Caco-2 (cell line): ENCODE data around the gene NOL12. TPM values are rescaled to one million over a fixed set of nuclear protein-coding genes. Genes with fewer than 3 reads are reported as not detected.

Experiments
- BruUV-seq: library from RNA; stranded (reverse); fragments of 400-500 nt; replicated peaks from 2 replicates; lab custom pipeline; 2021; lab: Mats Ljungman, UMichigan
- CTCF ChIA-PET: fragments of 300-600 bp; sonication (Branson Sonifier 250); formaldehyde crosslinking; loops from one replicate; lab custom pipeline; 2022; ENCODE audit warnings: antibody characterized with exemption; lab: Charles Lee
- POLR2A ChIA-PET: fragments of 300-600 bp; sonication (Branson Sonifier 250); formaldehyde crosslinking; loops from one replicate; lab custom pipeline; 2022; ENCODE audit warnings: antibody characterized with exemption; lab: Charles Lee
- DNase-seq, 2 experiments: peaks; one replicate each; pipeline versions ENCODE4 v3.0.0 to v3.0.0-alpha.2; 2020 to 2022
- H3K27me3 ChIP-seq: replicated peaks from 2 replicates; pipeline ENCODE4 v1.6.0; 2011; ENCODE audit warnings: low read length; ENCODE audit not compliant: control insufficient read depth, insufficient read depth
- H3K36me3 ChIP-seq: 2 replicates; pipeline ENCODE4 v1.5.1; 2011; ENCODE audit warnings: low read length; ENCODE audit not compliant: control insufficient read depth, insufficient read depth
- H3K4me1 ChIP-seq: fragments of 250-450 bp; sonication (Bioruptor Pico); 2 replicates; pipeline ENCODE4 v1.5.1; 2020; ENCODE audit warnings: mild to moderate bottlenecking
- H3K4me3 ChIP-seq: 2 replicates; pipeline ENCODE4 v1.5.1; 2011; ENCODE audit warnings: low read depth, mild to moderate bottlenecking, control low read depth, low read length
- H3K9me3 ChIP-seq: fragments of 250-450 bp; sonication (Bioruptor Pico); 2 replicates; pipeline ENCODE4 v1.5.1; 2020; ENCODE audit warnings: mild to moderate bottlenecking, moderate library complexity
- H3K27ac Mint-ChIP-seq: one replicate; pipeline ENCODE4 v1.8.0; 2022; ENCODE audit warnings: mixed read lengths; ENCODE audit not compliant: unreplicated experiment
- H3K27me3 Mint-ChIP-seq: one replicate; pipeline ENCODE4 v1.8.0; 2022; ENCODE audit warnings: mixed read lengths; ENCODE audit not compliant: insufficient read depth, unreplicated experiment
- H3K36me3 Mint-ChIP-seq: one replicate; pipeline ENCODE4 v1.8.0; 2022; ENCODE audit warnings: mild to moderate bottlenecking, mixed read lengths; ENCODE audit not compliant: insufficient read depth, unreplicated experiment
- H3K4me1 Mint-ChIP-seq: one replicate; pipeline ENCODE4 v1.8.0; 2022; ENCODE audit warnings: low read depth, mixed read lengths; ENCODE audit not compliant: unreplicated experiment
- H3K4me3 Mint-ChIP-seq: one replicate; pipeline ENCODE4 v1.8.0; 2022; ENCODE audit warnings: mild to moderate bottlenecking, moderate library complexity, mixed read lengths; ENCODE audit not compliant: unreplicated experiment
- H3K9me3 Mint-ChIP-seq: one replicate; pipeline ENCODE4 v1.8.0; 2022; ENCODE audit warnings: mixed read lengths; ENCODE audit not compliant: unreplicated experiment
- CTCF ChIP-seq, 2 experiments: fragments of 200-600 bp in 1 of 2; IDR thresholded peaks; 1 replicate in 1 of 2; 2 replicates in 1 of 2; pipeline versions ENCODE4 v1.5.1 to v1.8.0; 2011 to 2022; ENCODE audit warnings: antibody characterized with exemption in 1 of 2, control low read depth in 1 of 2, inconsistent platforms in 1 of 2, low read depth in 1 of 2, low read length in 1 of 2, mild to moderate bottlenecking in 1 of 2, moderate library complexity in 1 of 2; ENCODE audit not compliant: insufficient read depth in 1 of 2, severe bottlenecking in 1 of 2, unreplicated experiment in 1 of 2
- intact Hi-C: fragments of 100-400 bp; cut with micrococcal nuclease; formaldehyde crosslinking; loops from one replicate; pipeline ENCODE4 v1.10.0; 2022; ENCODE audit not compliant: unreplicated experiment
- total RNA-seq: library from RNA; stranded (reverse); gene quantifications from 2 replicates; pipeline ENCODE4 v1.2.3, GENCODE V29; 2022

NOL12 gene
- total RNA-seq, 1 experiment from 2014 or later, result 20.2 TPM

- TF ChIP-seq CTCF (IDR thresholded peaks at IDR 0.05; ENCODE audit: insufficient read depth in 1 of 2, low read depth in 1 of 2, low read length in 1 of 2, severe bottlenecking in 1 of 2, unreplicated experiment in 1 of 2), result no peak
- ChIA-PET CTCF (no interaction called here), POLR2A (no interaction called here)
- Mint-ChIP-seq H3K36me3 (peaks cover 5% of the 10 kb centered on the region), H3K4me1 (peaks cover under 1% of the 10 kb centered on the region), H3K27ac (no peak overlapping the region), H3K27me3 (no peaks in the 10 kb centered on the region), H3K4me3 (no peak overlapping the region), H3K9me3 (no peaks in the 10 kb centered on the region)
- peaks cover 10% of the 10 kb centered on the region; the same call in 1 of the 2 replicates for H3K4me1 ChIP-seq
- no peaks in the 10 kb centered on the region for H3K36me3 ChIP-seq
- no peak for DNase-seq
- BruUV-seq, result no TSS peak
- intact Hi-C loops, result loop anchor here (5.0 kb wide), 1 partner anchor 97 kb away; no protein-coding TSS in a partner anchor
- H3K4me3 ChIP-seq, result no peak overlapping the region
- H3K9me3 ChIP-seq, result no peaks in the 10 kb centered on the region
- no peaks in the 10 kb centered on the region for H3K27me3 ChIP-seq
Measured at GRCh38 chr22:37739035-37739434, 52.9 kb downstream of the NOL12 start.

GRCh38 chr22:37739611-37740049, 53.5 kb downstream of the NOL12 start:
- peaks cover 5% of the 10 kb centered on the region for H3K36me3 Mint-ChIP-seq
- H3K4me3 ChIP-seq, result no peak overlapping the region
- no peaks in the 10 kb centered on the region for H3K27me3 Mint-ChIP-seq
- H3K36me3 ChIP-seq, result no peaks in the 10 kb centered on the region
- no peak for DNase-seq
- no peak overlapping the region for H3K27ac Mint-ChIP-seq
- H3K9me3 ChIP-seq, result no peaks in the 10 kb centered on the region
- ChIA-PET CTCF (interaction anchor here (0.6 kb wide), 1 partner anchor 1641 kb away, joined by 3 read pairs; no protein-coding TSS in a partner anchor), POLR2A (no interaction called here)
- intact Hi-C loops, result loop anchor here (5.0 kb wide), 1 partner anchor 97 kb away; no protein-coding TSS in a partner anchor
- BruUV-seq, result no TSS peak
- peaks cover 8% of the 10 kb centered on the region; the same call in 1 of the 2 replicates for H3K4me1 ChIP-seq
- no peak for TF ChIP-seq CTCF (IDR thresholded peaks at IDR 0.05; ENCODE audit: insufficient read depth in 1 of 2, low read depth in 1 of 2, low read length in 1 of 2, severe bottlenecking in 1 of 2, unreplicated experiment in 1 of 2)
- H3K27me3 ChIP-seq, result no peaks in the 10 kb centered on the region
- H3K4me1 Mint-ChIP-seq, result peaks cover 6% of the 10 kb centered on the region
- H3K4me3 Mint-ChIP-seq, result no peak overlapping the region
- H3K9me3 Mint-ChIP-seq, result no peaks in the 10 kb centered on the region

GRCh38 chr22:37740455-37741311, 54.5 kb downstream of the NOL12 start:
- TF ChIP-seq CTCF (IDR thresholded peaks at IDR 0.05; ENCODE audit: insufficient read depth in 1 of 2, low read depth in 1 of 2, low read length in 1 of 2, severe bottlenecking in 1 of 2, unreplicated experiment in 1 of 2), result no peak
- Histone ChIP-seq H3K4me3 (no peak overlapping the region), H3K9me3 (no peaks in the 10 kb centered on the region), H3K27me3 (no peaks in the 10 kb centered on the region), H3K4me1 (peaks cover 5% of the 10 kb centered on the region; the same call in 1 of the 2 replicates), H3K36me3 (no peaks in the 10 kb centered on the region)
- POLR2A ChIA-PET, result interaction anchor here (0.6 to 0.7 kb wide), 2 partner anchors 9 to 658 kb away, joined by 3 to 5 read pairs; no protein-coding TSS in a partner anchor
- CTCF ChIA-PET, result no interaction called here
- Mint-ChIP-seq H3K9me3 (no peaks in the 10 kb centered on the region), H3K4me1 (peaks cover 6% of the 10 kb centered on the region), H3K36me3 (peaks cover 5% of the 10 kb centered on the region), H3K4me3 (no peak overlapping the region), H3K27me3 (no peaks in the 10 kb centered on the region), H3K27ac (no peak overlapping the region)
- intact Hi-C loops, result no loop called here
- no peak for DNase-seq
- BruUV-seq, result no TSS peak
